ENCODE results near the gene PACSIN3. TPM values are rescaled to one million over a fixed set of nuclear protein-coding genes. Genes with fewer than 3 reads are reported as not detected.

The PACSIN3 gene
- polyA plus RNA-seq, result not detected in 2 replicates
- not detected in 2 replicates for polyA minus RNA-seq

DNA sequence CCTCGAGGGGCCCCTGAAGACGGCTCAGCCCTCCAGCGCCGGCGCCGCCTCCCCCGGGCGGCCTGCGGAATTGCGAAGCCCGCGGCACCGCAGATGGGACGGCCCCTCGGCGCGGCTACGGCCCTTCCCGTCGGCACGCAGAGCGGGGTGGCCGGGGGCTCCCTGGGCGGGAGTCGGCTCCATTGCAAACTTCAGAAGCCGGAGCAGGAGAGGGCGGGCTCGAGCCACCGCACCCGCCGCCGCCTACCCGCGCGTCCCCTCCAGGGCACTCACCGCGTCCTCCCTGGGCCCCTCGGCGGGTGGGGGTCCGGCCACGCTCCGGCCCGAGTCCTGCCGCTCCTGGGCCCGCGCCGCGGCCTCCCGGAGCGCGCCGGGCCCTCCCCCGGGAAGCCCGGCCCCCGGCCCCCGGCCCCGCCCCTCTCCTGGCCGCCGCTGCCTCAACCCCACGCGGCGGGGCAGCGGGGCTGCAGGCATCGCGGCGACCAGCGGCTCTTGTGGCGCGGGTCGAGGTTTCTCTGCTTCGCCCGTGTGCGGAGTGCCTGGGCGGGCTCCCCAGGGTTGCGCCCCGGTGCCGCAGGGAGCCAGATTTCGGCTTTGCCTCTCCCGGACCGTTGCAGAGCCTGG lies at the start of gene PACSIN3:
Gene PACSIN3, minus strand, starts transcription at position 359 of the 624 bp plus-strand sequence. CDS start 3,707 bp downstream, outside the sequence.
- peaks cover 50% of the 10 kb centered on the region for H3K27me3 ChIP-seq (ENCODE audit: insufficient read depth, low read depth, low read length)

DNA sequence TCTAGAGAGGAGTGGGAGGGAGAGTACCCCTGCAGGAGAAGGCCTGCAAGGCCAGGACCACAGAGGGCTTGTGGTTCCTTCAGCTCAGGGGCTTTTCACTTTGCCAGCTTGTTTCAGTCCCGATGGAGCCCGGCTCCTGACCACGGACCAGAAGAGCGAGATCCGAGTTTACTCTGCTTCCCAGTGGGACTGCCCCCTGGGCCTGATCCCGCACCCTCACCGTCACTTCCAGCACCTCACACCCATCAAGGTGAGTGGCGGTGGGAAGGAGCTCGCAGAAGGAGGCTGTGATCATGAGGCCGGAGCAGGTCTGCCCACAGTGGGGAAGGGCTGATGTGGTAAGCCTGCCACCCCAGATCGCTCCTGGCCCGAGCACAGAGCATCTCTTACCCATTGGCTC lies 48.9 kb upstream of the PACSIN3 start:
- Histone ChIP-seq H3K9ac (ENCODE audit: low read length) (no peak overlapping the region), H3K9me3 (ENCODE audit: low read length) (no peaks in the 10 kb centered on the region)
- no peak for TF ChIP-seq EP300 (conservative IDR thresholded peaks at IDR 0.05; ENCODE audit: poor library complexity, severe bottlenecking)
- no peak for TF ChIP-seq SMC3 (conservative IDR thresholded peaks at IDR 0.05; ENCODE audit: poor library complexity)
- TF ChIP-seq, protein P1, sequence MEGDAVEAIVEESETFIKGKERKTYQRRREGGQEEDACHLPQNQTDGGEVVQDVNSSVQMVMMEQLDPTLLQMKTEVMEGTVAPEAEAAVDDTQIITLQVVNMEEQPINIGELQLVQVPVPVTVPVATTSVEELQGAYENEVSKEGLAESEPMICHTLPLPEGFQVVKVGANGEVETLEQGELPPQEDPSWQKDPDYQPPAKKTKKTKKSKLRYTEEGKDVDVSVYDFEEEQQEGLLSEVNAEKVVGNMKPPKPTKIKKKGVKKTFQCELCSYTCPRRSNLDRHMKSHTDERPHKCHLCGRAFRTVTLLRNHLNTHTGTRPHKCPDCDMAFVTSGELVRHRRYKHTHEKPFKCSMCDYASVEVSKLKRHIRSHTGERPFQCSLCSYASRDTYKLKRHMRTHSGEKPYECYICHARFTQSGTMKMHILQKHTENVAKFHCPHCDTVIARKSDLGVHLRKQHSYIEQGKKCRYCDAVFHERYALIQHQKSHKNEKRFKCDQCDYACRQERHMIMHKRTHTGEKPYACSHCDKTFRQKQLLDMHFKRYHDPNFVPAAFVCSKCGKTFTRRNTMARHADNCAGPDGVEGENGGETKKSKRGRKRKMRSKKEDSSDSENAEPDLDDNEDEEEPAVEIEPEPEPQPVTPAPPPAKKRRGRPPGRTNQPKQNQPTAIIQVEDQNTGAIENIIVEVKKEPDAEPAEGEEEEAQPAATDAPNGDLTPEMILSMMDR (IDR thresholded peaks at IDR 0.05; ENCODE audit: poor library complexity, severe bottlenecking), result no peak

More for the DNA sequence above, at the start of gene PACSIN3:
- TF ChIP-seq, protein P2, sequence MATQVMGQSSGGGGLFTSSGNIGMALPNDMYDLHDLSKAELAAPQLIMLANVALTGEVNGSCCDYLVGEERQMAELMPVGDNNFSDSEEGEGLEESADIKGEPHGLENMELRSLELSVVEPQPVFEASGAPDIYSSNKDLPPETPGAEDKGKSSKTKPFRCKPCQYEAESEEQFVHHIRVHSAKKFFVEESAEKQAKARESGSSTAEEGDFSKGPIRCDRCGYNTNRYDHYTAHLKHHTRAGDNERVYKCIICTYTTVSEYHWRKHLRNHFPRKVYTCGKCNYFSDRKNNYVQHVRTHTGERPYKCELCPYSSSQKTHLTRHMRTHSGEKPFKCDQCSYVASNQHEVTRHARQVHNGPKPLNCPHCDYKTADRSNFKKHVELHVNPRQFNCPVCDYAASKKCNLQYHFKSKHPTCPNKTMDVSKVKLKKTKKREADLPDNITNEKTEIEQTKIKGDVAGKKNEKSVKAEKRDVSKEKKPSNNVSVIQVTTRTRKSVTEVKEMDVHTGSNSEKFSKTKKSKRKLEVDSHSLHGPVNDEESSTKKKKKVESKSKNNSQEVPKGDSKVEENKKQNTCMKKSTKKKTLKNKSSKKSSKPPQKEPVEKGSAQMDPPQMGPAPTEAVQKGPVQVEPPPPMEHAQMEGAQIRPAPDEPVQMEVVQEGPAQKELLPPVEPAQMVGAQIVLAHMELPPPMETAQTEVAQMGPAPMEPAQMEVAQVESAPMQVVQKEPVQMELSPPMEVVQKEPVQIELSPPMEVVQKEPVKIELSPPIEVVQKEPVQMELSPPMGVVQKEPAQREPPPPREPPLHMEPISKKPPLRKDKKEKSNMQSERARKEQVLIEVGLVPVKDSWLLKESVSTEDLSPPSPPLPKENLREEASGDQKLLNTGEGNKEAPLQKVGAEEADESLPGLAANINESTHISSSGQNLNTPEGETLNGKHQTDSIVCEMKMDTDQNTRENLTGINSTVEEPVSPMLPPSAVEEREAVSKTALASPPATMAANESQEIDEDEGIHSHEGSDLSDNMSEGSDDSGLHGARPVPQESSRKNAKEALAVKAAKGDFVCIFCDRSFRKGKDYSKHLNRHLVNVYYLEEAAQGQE (IDR thresholded peaks at IDR 0.05; ENCODE audit: borderline replicate concordance), result no peak
- no peak for TF ChIP-seq MXI1 (conservative IDR thresholded peaks at IDR 0.05; ENCODE audit: poor library complexity, severe bottlenecking)
- no peaks in the 10 kb centered on the region for H3K79me2 ChIP-seq (replicated peaks; ENCODE audit: insufficient read depth, low read length)
- H3K4me2 ChIP-seq (ENCODE audit: low read length), result peak within 1 kb of the TSS; percentile 29
- H3F3A ChIP-seq (ENCODE audit: insufficient read depth, low read length, poor library complexity, severe bottlenecking), result no peaks in the 10 kb centered on the region
- no peaks in the 10 kb centered on the region for H4K20me1 ChIP-seq (ENCODE audit: insufficient read depth)
- H3K27ac ChIP-seq (ENCODE audit: low read length), result no peak within 1 kb of the TSS
- H3K9me3 ChIP-seq (ENCODE audit: low read length), result no peaks in the 10 kb centered on the region
- no peak within 1 kb of the TSS for H3K9ac ChIP-seq (ENCODE audit: low read length)
- no peaks in the 10 kb centered on the region for H3K36me3 ChIP-seq (ENCODE audit: insufficient read depth, low read length)
- peak within 1 kb of the TSS; percentile 61 for H3K4me3 ChIP-seq (ENCODE audit: low read length)
- no peaks in the 10 kb centered on the region for H3K9me2 ChIP-seq (ENCODE audit: insufficient read depth, low read length)
- no peak within 1 kb of the TSS for H2AFZ ChIP-seq (ENCODE audit: low read depth, low read length)

DNA sequence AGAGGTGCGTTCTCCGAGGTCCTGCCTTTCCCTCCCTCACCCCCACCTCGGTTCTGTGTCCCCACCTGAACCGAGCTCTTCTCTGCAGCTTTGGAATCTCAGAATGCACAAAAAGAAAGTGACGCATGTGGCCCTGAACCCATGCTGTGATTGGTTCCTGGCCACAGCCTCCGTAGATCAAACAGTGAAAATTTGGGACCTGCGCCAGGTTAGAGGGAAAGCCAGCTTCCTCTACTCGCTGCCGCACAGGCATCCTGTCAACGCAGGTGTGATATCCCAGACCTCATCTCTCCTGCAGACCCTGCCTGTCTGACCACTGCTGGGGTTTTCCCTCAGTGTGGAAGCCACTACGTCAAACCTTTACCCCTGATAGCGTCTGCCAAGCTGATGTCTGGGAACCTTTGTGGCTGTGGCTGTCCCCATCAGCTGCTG lies 48.5 kb upstream of the PACSIN3 start:
- no peak overlapping the region for H3K27ac ChIP-seq (ENCODE audit: low read length)
- H3K27me3 ChIP-seq (ENCODE audit: insufficient read depth, low read depth, low read length), result no peaks in the 10 kb centered on the region
- no peaks in the 10 kb centered on the region for H3K36me3 ChIP-seq (ENCODE audit: insufficient read depth, low read length)
- no peak overlapping the region for H3K4me2 ChIP-seq (ENCODE audit: low read length)
- TF ChIP-seq RAD21 (conservative IDR thresholded peaks at IDR 0.05), result no peak
- no peak for TF ChIP-seq EZH2 (IDR thresholded peaks at IDR 0.05; ENCODE audit: borderline replicate concordance, insufficient read depth, low read length, poor library complexity, severe bottlenecking)
- no peak for TF ChIP-seq MXI1 (conservative IDR thresholded peaks at IDR 0.05; ENCODE audit: poor library complexity, severe bottlenecking)
- no peak for TF ChIP-seq TAF1 (IDR thresholded peaks at IDR 0.05; ENCODE audit: low read depth)
- TF ChIP-seq, protein P1 (IDR thresholded peaks at IDR 0.05; ENCODE audit: poor library complexity, severe bottlenecking), result no peak
- TF ChIP-seq POLR2AphosphoS5 (IDR thresholded peaks at IDR 0.05), result no peak
- TF ChIP-seq EP300 (conservative IDR thresholded peaks at IDR 0.05; ENCODE audit: poor library complexity, severe bottlenecking), result no peak
- TF ChIP-seq, protein P2 (IDR thresholded peaks at IDR 0.05; ENCODE audit: borderline replicate concordance), result no peak
- TF ChIP-seq SMC3 (conservative IDR thresholded peaks at IDR 0.05; ENCODE audit: poor library complexity), result no peak
- H3K4me3 ChIP-seq (ENCODE audit: low read length), result no peak overlapping the region
- no peaks in the 10 kb centered on the region for H3K9me3 ChIP-seq (ENCODE audit: low read length)
- no peaks in the 10 kb centered on the region for H3K9me2 ChIP-seq (ENCODE audit: insufficient read depth, low read length)
- no peak overlapping the region for H2AFZ ChIP-seq (ENCODE audit: low read depth, low read length)
- no peaks in the 10 kb centered on the region for H3F3A ChIP-seq (ENCODE audit: insufficient read depth, low read length, poor library complexity, severe bottlenecking)
- no peaks in the 10 kb centered on the region for H4K20me1 ChIP-seq (ENCODE audit: insufficient read depth)
- H3K79me2 ChIP-seq (replicated peaks; ENCODE audit: insufficient read depth, low read length), result no peaks in the 10 kb centered on the region
- no peak overlapping the region for H3K9ac ChIP-seq (ENCODE audit: low read length)

More for the DNA sequence above, 48.9 kb upstream of the PACSIN3 start:
- Histone ChIP-seq H3K79me2 (replicated peaks; ENCODE audit: insufficient read depth, low read length) (no peaks in the 10 kb centered on the region), H3K27ac (ENCODE audit: low read length) (no peak overlapping the region), H3K27me3 (ENCODE audit: insufficient read depth, low read depth, low read length) (no peaks in the 10 kb centered on the region), H3K9me2 (ENCODE audit: insufficient read depth, low read length) (no peaks in the 10 kb centered on the region), H2AFZ (ENCODE audit: low read depth, low read length) (no peak overlapping the region), H3K4me3 (ENCODE audit: low read length) (no peak overlapping the region), H4K20me1 (ENCODE audit: insufficient read depth) (no peaks in the 10 kb centered on the region), H3F3A (ENCODE audit: insufficient read depth, low read length, poor library complexity, severe bottlenecking) (no peaks in the 10 kb centered on the region), H3K4me2 (ENCODE audit: low read length) (no peak overlapping the region), H3K36me3 (ENCODE audit: insufficient read depth, low read length) (no peaks in the 10 kb centered on the region)
